Stimulated activated CD8-positive, alpha-beta memory T cell treated with anti-CD3 and anti-CD28 coated beads, Interleukin-4, amount 100 ng/mL, for 24 hours (primary cell): Measurements from ENCODE around the gene MAN1C1.
A peak's percentile ranks its signal among the peaks of the same experiment; 100 is the strongest.

Experiments used
- DNase-seq: peaks from one replicate; pipeline ENCODE4 v3.0.0-alpha.2; 2020; ENCODE audit warnings: low read depth

The MAN1C1 gene

DNA sequence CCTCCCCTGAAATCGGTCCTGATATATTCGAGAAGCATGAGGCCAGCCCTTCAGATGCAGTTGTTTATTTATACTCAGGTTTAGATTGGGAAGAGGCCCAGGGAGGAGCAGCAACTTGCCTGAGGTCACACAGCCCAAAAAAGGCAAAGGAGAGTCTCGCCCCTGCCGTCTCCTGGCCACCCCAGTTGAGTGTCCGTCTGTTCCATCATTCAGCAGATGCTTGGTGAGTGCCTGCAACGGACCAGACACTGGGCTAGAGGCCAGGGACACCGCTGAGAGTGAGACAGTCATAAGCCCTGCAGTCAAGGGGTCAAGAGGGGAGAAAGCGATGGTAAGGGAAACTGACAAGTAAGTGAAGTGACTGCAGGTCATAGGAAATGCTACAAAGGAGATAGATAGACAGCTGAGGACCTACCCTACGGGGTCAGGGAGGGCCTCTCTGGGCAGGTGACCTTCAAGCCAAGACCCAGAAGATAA is 168.0 kb downstream of the MAN1C1 start:
- no peak for DNase-seq

DNA sequence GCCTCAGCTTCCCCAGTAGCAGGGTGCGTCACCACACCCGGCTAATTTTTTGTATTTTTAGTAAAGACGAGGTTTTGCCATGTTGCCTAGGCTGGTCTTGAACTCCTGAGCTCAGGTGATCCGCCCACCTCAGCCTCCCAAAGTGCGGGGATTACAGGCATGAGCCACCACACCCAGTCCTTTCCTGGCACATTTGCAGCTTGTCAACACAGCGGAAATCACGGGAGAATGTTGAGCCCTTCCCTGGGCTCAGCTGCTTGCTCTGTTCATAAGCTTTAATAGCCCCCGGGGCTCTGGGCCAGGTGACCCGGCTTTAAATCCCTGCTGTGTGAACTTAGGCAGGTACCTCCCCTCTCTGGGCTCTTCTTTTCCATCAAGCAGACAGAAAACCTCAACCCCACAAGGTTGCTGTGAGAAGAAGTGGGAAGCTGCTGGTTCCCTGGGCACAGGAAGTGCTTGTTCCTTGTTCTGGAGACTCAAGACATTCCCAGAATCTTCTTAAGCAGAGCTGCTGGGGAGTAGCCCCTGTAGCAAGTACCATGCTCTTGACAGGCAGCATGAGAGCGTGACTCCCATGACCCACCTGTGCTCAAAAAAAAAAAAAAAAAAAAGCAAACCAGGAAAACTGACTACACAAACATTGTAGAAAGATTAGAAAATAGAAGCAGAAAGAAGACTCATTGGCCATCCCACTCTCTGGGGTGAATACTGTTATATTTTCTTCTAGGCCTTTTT is 168.9 kb downstream of the MAN1C1 start:
- no peak for DNase-seq

DNA sequence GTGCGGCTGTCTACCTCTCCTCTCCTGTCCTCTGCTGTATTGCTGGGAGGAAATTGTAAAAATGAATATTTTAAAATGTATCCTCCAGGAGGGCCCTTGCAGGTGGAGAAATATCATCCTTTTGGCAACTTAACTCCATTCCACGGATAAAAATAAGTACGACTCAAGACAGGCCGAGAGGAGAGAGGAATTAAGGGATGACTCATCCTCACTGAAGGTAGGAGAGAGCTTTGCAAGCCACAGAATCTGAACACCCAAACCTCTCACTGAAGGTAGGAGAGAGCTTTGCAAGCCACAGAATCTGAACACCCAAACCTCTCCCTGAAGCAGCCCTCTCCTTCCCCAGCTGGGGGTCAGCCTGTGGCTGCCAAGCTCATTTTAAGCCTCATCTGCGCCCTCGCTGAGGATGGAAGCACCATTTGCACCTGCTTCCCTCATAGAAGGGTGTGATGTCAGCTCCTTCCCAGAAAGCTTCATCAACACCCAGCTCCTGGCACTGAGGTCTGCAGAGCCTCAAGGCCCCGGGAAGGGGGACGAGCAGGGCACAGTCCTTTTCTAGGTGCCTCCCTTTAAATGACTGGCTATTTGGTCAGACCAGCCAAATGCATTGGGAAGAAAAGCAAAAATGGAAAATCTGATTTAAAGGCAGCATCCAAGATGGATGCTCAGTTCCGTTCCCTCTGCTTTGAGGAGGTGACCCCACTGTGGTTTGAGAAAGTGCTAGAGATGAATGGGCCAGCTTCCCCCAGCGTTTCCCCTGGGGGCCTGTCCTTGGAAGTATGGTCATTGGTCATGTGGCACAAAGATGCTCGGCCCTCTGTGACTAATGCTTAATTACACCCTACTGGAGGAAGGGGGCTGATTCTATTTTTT is 170.5 kb downstream of the MAN1C1 start:
- no peak for DNase-seq

DNA sequence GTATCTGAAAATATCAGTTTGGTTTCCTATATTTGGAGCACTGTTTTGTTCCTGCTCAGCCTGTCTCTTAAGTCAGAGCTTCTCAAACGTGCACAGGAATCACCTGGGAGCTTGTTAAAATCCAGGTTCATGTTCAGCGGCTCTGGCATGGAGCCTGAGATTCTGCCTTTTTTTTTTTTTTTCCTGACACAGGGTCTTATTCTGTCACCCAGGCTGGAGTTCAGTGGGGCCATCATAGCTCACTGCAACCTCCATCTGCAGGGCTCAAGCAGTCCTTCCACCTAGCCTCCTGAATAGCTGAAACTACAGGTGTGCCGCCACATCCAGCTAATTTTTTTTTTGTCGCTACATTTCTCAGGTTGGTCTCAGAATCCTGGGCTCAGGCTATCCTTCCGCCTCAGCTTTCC is 171.2 kb downstream of the MAN1C1 start:
- DNase-seq, result no peak

DNA sequence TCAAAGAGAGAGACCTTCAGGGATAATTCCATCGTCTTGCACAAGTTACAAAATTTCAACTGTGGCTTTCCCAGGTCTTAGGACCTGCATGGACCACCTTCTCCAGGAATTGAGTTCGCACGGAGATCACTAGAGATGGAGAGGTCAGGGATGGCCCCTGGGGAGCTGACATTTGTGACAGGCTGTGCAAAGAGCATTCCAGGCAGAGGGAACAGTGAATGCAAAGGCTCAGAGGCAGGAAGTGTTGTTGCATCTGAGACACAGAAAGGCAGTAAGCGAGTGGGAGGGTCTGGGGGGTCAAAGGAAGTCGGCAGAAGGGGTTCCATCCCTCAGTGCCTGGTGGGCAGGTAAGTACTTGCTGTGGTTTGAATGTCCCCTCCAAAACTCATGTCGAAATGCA is 173.9 kb downstream of the MAN1C1 start:
- DNase-seq, result no peak

DNA sequence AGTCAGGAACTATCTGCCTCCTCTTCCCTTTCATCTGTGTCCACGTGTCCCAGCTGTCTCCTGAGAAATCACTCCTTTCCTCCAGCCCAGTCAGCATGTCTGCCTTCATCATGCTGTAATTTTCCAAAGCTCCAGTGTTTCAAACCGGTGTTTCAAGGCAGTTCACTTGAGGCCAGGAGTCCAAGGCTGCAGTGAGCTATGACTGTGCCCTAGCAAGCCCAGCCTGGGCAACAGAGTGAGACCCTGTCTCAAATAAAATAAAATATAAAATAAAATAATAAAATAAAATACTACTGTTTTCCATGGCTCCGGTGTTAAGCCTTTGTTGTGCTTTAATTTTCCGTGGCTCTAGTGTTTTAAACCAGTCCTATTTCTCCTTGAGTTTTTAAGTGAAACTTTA is 175.5 kb downstream of the MAN1C1 start:
- no peak for DNase-seq

DNA sequence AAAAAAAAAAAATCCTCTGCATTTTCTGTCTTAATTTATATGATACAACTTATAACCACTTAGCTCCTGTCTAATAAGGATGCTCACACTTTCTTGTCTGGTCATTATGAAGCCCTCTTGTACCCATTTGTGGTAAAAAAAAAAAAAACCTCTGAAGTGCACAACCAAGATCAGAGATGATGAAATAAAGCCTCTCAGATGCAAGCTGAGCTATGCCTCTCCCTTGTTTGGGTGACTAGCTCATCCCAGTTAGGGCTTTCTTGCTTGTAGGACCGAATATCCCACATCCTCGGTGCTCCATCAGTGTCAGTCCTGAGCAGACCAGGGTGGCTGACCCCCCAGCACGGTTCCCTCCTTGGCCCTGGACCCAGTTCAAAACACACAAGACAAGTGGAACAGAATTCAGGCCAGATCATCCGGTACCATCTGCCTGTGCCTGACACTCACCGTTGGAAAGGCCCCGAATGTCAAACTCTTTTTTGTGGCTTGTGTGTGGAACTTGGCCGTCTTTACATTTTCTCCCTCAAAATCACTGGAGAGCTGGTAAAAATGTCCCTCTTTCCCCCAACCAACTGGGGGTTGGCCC is 177.1 kb downstream of the MAN1C1 start:
- no peak for DNase-seq

DNA sequence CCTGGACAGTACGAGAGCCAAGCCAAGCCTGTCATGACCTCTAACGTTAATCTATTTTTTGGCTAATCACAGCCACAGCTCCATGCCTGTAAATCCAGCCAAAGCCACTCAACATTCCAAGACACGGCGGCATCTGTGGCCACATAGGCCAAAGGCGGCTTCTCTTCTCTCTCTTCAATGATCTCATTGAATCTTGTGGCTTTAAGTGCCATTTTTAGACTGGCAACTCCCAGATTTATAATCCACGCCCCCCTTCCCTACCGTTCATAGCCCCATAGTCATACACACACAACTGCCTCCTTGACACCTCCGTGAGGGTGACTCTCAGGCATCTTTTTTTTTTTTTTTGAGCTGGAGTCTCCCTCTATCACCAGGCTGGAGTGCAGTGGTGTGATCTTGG is 177.7 kb downstream of the MAN1C1 start:
- DNase-seq, result no peak

DNA sequence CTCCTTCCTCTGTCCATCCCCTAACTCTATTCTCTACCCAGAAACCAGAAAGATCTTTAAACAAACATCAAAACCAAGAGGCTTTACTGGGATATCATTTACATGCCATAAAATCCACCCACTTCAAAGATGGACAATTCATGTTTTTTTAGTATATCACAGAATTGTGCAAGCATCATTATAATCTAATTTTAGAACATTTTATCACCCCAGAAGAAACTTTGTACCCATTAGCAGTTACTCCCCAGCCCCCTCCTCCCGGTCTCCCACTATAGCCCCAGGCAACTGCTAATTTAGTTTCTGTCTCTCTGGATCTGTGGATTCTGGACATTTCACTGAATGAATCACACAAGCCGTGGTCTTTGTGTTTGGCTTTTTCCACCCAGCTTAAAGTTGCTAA is 178.6 kb downstream of the MAN1C1 start:
- DNase-seq, result no peak

DNA sequence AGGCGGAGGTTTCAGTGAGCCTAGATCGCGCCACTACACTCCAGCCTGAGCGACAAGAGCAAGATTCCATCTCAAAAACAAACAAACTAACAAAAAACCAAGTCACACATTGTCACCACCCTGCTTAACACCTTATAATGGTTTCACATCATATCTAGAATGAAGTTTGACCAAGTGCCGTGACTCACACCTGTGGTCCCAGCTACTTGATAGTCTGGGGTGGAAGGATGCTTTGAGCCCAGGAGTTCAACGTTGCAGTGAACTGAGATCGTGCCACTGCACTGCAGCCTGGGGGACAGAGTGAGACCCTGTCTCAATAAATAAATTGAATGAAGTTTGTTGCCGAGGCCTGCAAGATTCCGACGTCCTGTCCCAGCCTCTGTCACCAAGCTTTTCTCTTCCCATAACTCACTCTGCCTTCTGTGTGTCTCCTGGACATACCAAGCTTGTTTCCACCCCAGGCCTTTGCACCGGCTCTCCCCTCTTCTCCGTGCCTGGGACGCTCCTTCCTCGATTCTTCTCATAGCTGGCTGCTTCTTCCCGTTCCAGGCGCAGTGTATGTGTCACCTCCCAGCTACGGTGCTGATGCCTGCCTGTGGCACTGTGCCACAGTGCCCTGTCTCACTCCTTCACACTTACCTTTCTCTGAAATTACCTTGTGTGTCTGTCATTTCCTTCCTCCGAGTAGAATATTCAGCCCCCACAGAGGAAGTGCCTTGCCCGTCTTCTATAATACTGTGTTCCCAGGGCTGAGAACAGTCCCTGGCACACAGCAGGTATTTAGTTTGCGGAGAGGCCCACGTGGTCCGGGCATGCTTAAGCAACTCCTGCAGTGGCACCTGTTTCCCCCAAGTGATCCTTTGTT is 179.6 kb downstream of the MAN1C1 start:
- peak; percentile 14 for DNase-seq

DNA sequence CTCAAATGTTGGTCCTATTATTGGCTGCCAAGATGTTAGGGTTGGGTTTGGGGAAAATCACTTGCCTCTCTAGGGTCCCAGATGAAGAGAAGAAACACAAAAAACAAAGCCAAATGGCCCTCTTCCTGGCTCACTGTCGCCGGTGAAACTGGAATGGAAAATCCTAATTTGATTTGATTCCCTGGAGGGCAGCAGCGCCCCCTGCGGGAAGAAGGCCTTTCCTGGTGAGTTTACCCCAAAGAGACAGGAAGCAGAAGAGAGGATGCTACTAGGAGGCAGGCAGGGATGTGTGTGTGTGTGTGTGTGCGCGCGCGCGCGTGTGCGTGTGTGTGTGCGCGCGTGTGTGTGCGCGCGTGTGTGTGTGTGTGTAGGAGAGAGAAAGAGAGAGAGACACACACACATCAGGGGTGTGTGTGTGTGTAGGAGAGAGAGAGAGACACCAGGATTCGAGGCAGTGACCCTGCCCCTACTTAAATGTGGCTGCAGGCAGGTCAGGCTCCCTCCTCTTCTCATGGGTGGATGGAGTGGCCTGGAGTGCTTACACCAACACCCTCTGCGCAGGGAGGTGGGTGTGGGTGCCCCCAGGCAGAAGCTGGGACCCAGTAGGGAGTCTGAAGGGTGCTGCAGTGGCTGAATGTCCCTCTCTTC is 180.3 kb downstream of the MAN1C1 start:
- DNase-seq, result peak; percentile 72

DNA sequence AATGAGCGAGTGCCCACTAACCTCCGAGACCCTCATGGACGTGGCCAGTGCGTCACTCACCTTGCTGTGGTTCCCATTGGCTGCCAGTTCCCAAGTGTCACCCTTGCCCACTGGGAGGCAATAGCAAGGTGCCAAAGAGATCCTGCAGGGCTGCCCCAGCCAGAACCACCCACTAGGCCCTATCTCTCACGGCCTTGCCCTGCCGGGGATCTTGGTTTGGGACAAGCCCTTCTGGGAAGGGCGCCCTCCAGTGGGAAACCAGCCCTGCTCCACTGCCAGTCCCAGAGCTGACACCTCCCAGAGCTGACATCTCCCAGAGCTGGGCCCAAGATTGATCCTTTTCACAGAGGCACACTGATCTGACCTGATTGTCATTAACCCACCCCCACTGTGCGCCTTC is 181.3 kb downstream of the MAN1C1 start:
- no peak for DNase-seq

DNA sequence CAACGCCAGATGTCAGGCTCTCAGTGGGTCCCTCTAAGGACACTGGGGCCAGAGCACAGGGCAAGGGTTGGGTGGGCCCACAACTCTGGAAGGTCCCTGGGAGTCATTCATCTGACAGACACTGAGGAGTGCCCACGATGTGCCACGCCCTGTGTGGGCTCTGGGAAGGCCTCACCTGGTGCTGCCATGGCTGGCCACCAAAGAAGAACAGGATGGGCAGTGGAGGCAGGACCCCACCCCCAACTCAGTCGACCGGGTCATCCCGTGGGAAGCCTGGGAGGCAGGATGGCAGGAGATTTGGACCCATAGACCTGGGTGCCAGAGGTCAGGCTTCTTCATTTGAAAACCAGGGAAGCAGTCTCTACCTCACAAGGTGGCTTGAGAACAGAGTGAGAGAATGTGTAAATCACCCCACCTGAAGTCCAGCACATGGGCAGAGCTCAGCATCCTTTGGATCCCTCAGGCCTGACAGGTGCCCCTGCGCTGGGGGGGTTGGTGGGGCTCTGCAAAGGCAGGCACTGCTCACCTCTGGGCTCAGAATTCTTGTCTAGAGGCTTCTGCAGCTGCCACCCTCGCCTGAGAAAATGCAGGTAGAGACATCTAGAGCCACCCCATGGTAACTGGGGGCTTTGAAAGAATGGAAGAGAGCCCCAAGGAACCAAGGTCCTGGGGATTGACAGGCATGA is 182.2 kb downstream of the MAN1C1 start:
- DNase-seq, result no peak

DNA sequence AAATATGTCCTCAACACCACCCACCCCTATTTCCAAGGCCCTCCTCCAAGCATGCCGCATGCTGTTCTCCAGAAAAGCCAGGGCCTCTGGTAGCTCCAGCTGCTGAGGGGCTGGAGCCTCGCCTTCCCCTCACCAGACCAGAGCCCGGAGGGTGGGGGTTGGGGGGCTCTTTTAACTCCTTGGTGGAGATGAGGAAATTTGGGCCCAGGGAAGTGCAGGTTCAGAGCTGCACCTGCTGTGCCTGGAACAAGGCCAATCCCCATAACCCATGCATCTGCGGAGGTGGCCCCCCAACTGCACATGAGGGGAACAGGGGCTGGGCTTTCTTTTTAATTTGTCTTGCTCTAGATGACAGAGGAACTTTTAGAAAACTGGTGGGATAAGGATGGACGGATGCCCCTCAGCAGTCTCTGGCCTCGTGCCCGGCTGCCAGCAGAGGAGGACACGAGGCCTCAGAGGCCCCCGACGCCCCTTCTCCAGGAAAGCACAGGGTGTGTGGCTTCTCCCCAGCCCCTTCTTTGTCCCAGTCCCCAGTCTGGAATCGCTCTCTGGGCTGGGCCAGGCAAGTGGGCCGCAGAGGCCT is 182.9 kb downstream of the MAN1C1 start:
- no peak for DNase-seq

DNA sequence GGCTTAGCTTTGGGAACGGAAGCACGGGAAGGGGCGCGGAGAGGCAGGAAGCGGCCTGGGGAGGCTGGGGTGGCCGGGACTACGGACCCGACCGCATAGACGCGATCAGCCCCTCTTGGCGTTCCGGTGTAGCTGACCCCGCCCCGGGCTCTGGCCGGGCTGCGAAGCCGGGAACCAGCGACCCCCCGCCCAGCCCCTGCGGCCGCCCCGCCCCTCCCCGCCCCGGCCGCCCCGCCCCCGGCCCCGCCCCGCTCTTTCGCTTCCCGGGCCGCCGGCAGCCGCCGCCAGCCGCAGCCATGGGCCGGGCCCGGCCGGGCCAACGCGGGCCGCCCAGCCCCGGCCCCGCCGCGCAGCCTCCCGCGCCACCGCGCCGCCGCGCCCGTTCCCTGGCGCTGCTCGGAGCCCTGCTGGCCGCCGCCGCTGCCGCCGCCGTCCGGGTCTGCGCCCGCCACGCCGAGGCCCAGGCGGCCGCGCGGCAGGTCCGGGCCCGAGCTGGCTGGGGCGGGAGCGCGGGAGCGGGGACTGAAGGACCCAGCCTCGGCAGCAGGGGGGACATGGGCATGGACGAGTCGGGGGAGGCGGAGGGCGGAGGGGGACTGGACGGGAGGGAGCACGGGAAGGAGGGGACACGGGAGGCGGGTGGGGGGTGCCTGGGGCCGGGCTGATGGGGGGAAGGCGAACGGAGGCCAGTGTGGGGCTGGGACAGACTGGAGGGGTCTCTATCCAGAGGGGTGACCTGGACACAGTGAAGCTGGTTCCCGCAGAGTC is 183.5 kb downstream of the MAN1C1 start, which contains the start of gene SELENON:
Gene SELENON (plus strand): TSS at position 259 of the 768 bp plus-strand sequence. CDS start 38 bp downstream, at position 297.
- DNase-seq, result no peak

DNA sequence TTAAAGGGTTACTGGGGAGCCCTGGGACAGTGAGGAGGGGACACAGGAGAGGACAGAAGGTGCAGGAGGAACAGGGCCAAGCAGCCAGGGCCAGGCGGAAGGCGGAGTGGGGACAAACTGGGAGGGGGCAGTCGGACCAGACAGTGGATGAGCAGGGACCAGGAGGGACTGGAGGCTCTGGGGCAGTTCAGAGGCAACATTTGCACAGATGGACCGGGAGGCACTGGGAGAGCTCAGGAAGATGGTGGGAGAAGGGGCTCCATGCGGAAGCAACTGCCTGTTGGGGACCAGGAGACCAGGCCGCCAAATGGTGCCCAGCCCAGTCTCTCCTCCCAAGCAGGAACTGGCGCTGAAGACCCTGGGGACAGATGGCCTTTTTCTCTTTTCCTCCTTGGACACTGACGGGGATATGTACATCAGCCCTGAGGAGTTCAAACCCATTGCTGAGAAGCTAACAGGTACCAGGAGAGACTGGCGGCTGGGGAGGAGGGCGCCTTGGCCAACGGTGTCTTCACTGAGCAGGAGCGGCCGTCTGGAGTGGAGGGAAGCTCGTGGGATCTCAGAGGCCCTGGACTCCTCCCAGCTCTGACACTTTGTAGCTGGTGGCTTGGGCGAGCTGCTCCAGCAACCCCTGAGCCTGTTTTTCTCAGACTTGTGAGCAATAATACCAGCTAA is 184.2 kb downstream of the MAN1C1 start:
- DNase-seq, result no peak

DNA sequence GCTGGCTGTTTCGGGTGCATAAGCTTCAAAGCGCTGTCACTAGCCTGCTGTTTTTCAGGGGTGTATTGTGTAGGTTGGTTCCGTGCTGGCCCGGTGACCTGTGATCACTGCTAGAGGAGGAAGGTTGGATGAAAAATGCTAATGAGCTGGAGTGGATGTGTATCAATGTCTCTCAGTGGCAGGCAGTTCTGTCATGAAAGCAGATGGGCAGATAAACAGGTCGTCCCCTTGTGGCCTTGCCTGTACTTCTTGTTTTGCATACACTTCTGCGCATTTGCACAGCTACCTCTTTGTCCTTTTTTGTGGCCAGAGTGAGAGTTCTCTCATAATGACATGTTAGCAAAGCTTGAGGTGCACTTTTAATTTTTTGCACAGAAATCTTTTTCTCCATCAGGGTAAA is 186.3 kb downstream of the MAN1C1 start:
- no peak for DNase-seq

DNA sequence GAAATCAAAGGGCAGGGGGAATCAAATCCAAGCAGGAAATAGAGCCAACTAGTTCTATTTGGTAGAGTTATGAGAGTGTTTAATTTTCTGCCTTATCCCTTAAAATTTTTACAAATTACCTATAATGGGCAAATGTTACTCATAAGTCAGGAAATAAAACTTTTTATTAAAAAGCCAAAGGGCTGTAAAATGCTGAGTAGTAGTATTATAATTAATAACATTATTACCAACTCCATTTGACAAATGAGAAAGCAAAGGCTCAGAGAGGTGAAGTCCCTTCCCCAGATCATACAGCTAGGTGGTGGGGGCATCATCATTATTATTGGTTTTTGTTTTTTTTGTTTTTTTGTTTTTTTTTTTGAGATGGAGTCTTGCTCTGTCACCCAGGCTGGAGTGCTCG is 186.8 kb downstream of the MAN1C1 start:
- no peak for DNase-seq
